D721Med (cell line): ENCODE data around the gene PLA2G15.

ENCODE experiments used
- DNase-seq: peaks from one replicate; pipeline ENCODE4 v3.0.0; 2011; ENCODE audit warnings: low spot score; ENCODE audit not compliant: insufficient read length
- FAIRE-seq: peaks from 2 replicates; lab custom pipeline; 2011; peaks lifted over from hg19 to GRCh38; lab: Jason Lieb, UNC
- TF ChIP-seq, protein P1 (sequence below): IDR thresholded peaks from 2 replicates; pipeline ENCODE4 v1.5.1; 2012; ENCODE audit warnings: mild to moderate bottlenecking, control low read depth; ENCODE audit not compliant: insufficient read depth; ENCODE audit errors: missing control alignments

Gene PLA2G15

DNA sequence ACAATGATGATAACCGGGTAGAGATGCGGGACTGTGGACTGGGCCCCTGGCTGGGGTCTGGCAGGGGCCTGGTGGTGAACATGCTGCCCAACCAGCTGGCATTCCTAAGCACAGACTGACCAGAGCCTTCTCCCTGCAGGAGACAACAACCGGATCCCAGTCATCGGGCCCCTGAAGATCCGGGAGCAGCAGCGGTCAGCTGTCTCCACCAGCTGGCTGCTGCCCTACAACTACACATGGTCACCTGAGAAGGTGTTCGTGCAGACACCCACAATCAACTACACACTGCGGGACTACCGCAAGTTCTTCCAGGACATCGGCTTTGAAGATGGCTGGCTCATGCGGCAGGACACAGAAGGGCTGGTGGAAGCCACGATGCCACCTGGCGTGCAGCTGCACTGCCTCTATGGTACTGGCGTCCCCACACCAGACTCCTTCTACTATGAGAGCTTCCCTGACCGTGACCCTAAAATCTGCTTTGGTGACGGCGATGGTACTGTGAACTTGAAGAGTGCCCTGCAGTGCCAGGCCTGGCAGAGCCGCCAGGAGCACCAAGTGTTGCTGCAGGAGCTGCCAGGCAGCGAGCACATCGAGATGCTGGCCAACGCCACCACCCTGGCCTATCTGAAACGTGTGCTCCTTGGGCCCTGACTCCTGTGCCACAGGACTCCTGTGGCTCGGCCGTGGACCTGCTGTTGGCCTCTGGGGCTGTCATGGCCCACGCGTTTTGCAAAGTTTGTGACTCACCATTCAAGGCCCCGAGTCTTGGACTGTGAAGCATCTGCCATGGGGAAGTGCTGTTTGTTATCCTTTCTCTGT lies 14.0 kb downstream of the PLA2G15 start:
- DNase-seq (no peak), FAIRE-seq (no peak)
- TF ChIP-seq, protein P1, sequence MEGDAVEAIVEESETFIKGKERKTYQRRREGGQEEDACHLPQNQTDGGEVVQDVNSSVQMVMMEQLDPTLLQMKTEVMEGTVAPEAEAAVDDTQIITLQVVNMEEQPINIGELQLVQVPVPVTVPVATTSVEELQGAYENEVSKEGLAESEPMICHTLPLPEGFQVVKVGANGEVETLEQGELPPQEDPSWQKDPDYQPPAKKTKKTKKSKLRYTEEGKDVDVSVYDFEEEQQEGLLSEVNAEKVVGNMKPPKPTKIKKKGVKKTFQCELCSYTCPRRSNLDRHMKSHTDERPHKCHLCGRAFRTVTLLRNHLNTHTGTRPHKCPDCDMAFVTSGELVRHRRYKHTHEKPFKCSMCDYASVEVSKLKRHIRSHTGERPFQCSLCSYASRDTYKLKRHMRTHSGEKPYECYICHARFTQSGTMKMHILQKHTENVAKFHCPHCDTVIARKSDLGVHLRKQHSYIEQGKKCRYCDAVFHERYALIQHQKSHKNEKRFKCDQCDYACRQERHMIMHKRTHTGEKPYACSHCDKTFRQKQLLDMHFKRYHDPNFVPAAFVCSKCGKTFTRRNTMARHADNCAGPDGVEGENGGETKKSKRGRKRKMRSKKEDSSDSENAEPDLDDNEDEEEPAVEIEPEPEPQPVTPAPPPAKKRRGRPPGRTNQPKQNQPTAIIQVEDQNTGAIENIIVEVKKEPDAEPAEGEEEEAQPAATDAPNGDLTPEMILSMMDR: no peak

DNA sequence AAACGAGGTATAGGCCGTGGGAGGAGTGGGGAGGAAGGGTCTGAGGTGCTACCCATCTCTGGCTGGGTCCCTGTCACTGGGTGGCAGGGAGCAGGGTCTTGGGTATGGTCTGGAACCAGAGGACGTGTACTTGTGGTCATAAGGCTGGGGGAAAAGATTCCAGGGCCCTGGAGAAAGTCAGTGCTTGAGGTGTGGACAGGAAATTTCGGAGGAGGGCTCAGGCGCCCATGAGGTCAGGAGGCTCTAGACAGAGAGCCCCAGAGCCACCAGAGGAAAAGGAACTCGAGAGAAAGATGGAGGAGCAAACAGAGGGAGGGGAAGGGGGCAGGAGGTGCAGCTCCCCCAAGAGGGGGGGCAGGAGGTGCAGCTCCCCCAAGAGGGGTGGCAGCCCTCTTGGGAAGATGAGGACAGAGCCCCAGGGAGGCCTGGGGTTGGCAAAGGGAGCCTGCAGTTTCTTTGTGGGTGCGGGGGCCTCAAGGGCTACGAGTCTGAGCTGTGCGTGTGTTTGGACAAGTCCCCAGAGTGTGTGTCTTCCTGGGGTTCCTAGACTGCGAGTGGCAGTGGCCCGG lies 18.5 kb downstream of the PLA2G15 start:
- no peak for DNase-seq
- FAIRE-seq: no peak
- TF ChIP-seq, protein P1: no peak

DNA sequence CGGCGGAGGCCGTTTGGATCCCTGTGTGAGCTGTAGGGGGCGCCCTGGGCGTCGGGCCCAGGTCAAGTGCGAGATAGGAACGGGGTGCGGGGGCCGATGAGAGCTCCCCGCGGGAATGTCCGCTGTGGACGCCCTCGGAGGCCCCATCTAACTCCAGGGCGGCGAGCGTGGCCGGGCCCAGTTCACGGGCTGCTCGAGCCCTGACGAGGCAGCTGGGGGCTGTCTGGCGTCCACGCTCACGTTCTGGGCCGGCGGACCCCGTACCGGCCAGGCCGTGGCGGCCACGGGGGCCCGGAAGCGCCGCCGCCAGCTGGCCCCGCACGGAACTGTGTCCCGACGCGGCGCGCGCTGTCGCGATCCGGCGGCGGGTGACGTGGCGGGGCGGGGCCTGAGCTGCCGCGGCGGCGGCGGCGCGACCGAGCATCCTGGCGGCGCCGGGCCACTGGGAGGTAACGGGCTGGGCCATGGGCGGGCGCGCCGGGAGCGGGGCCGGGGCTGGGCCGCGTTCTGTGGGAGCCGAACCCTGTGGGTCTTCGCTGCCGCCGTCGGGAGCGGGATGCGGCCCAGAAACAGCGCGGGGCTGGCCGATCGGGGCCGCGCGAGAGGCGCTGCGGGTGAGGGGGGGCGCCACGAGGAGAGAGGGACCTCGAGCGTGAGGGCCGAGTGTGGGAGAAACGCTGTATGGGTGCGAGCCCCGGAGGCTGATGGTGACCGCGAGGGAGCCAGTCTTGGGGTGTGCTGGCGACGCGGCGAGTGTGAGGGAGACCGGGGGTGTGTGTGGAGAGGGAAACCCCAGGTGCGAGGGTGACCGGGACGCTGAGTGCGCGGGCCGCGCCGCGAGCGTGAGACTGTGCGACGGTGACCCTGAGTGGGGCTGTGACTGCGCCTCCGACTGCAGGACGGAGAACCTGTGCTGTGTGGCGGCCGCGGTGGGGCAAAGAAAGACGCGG lies 19.2 kb downstream of the PLA2G15 start, which contains the start of gene SLC7A6:
TSS of gene SLC7A6 (plus strand) at position 399 of the 950 bp plus-strand sequence. CDS start 10,201 bp downstream, outside the sequence.
- DNase-seq (no peak), FAIRE-seq (no peak)
- TF ChIP-seq, protein P1: peak; percentile 52

DNA sequence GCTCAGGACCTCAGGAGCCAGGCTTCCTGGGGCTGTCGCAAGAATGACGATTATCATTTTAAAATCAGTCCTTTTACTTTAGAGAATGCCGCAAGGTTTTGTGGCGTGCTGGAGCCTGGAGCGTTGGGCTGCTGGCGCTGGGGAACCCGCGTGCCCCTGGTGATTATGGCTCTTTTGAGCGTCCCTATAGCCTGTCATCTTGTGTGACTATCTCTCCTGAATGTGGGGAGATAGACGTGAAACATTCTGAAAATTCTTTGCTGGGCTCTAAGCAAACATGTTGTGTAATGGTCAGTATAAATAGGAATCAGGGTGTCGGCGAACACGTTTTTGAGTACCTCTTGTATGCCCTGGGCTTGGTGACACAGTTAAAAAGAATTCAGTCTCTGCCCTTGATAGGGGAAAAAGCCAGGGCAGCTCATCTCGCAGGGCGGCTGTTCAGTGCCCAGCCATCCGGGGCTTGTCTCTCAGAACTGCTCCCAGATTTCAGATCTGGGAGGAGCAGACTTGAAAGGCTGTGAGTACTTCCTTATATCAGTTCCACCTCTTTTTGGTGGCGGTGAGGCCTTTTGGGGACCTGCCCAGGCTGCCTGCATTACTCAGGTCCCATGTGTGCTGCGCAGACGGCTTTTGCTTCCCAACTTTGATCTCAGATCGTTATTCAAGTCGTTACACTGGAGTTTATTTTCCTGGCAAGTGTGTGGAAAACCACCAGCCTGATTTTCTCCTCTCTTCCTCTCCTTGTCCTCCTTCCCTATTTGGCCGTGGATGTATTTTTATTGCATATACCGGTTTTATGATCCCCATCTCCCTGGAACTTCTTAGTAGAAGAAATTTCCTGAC lies 20.1 kb downstream of the PLA2G15 start:
- TF ChIP-seq, protein P1: no peak
- DNase-seq: no peak
- FAIRE-seq: no peak

DNA sequence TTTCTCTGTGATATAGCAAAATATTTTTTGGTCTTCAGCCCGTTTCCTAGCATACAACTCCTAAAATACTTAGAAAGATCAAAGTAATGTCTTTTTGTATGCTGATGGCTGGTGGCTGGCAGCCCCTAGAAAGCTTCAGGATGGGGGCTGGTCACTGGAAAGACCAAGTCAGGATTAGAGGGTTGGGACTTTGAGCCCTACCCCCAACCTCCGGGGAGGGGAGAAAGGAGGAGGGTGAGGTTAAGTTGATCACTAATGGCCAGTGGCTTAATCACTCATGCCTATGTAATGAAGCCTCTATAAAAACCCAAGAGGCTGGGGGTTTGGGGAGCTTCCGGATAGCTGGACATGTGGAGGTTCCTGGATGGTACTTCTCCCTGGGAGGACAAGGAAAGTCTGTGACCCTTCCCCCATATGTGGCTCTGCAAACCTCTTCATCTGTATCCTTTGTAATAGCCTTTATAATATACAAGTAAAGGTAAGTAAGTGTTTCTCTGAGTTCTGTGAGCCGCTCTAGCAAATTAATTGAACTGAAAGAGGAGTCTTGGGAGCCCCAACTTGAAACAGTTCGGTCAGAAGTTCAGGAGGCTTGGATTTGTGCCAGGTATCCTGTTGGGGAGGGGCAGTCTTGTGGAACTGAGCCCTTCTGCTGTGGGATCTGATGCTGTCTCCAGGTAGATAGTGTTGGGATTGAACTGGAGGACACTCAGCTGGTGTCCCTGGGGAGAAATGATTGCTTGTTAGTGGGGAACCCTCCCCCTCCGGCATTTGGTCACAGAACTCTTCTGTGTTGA lies 22.6 kb downstream of the PLA2G15 start:
- DNase-seq (no peak), FAIRE-seq (no peak)
- TF ChIP-seq, protein P1: no peak
